Loucy (cell line): ENCODE data around the gene MYH7.
"Not testable (repeated sequence)": the region's sequence is repeated elsewhere in the genome, so short reads cannot be mapped to it uniquely, and the experiment has no call there.

Experiments used
- H2AFZ ChIP-seq: fragments of 200-600 bp; sonication (generic); 2 replicates; pipeline ENCODE4 v1.6.0; 2016; ENCODE audit warnings: antibody characterized with exemption, mild to moderate bottlenecking, low read length, moderate library complexity
- H3F3A ChIP-seq: fragments of 200-600 bp; 2 replicates; pipeline ENCODE4 v1.6.0; 2016; ENCODE audit warnings: antibody characterized with exemption, low read depth, mild to moderate bottlenecking
- H3K27me3 ChIP-seq: fragments of 200-600 bp; sonication (generic); 2 replicates; pipeline ENCODE4 v1.6.1; 2014; ENCODE audit warnings: low read length, mild to moderate bottlenecking; ENCODE audit not compliant: insufficient read depth, poor library complexity, severe bottlenecking
- H3K36me3 ChIP-seq: fragments of 200-600 bp; sonication (generic); 2 replicates; pipeline ENCODE4 v1.6.1; 2016; ENCODE audit warnings: low read length; ENCODE audit not compliant: insufficient read depth
- H3K4me1 ChIP-seq: fragments of 200-600 bp; sonication (generic); 2 replicates; pipeline ENCODE4 v1.5.1; 2014; ENCODE audit warnings: low read length, mild to moderate bottlenecking; ENCODE audit not compliant: insufficient read depth, poor library complexity, severe bottlenecking
- H3K4me2 ChIP-seq: fragments of 200-600 bp; sonication (generic); 2 replicates; pipeline ENCODE4 v1.6.0; 2014; ENCODE audit warnings: antibody characterized with exemption, low read length, low read depth, mild to moderate bottlenecking; ENCODE audit not compliant: poor library complexity, severe bottlenecking
- H3K4me3 ChIP-seq: fragments of 200-600 bp; sonication (generic); 2 replicates; pipeline ENCODE4 v1.5.1; 2014; ENCODE audit warnings: low read length, mild to moderate bottlenecking, mixed read lengths; ENCODE audit not compliant: poor library complexity, severe bottlenecking
- H3K79me2 ChIP-seq: fragments of 200-600 bp; sonication (generic); 2 replicates; pipeline ENCODE4 v1.6.1; 2014; ENCODE audit warnings: low read length; ENCODE audit not compliant: insufficient read depth
- H3K9ac ChIP-seq: fragments of 200-600 bp; sonication (generic); 2 replicates; pipeline ENCODE4 v1.6.0; 2014; ENCODE audit warnings: mild to moderate bottlenecking, low read depth, low read length, moderate library complexity; ENCODE audit not compliant: poor library complexity, severe bottlenecking
- H3K9me2 ChIP-seq: fragments of 200-600 bp; sonication (generic); replicated peaks from 2 replicates; pipeline ENCODE4 v1.6.1; 2016; ENCODE audit warnings: low read depth, low read length, mixed read lengths
- H3K9me3 ChIP-seq: fragments of 200-600 bp; sonication (generic); 2 replicates; pipeline ENCODE4 v1.6.1; 2014; ENCODE audit warnings: mild to moderate bottlenecking, antibody characterized with exemption, low read length, low read depth; ENCODE audit not compliant: insufficient read depth
- H4K20me1 ChIP-seq: fragments of 200-600 bp; sonication (generic); 2 replicates; pipeline ENCODE4 v1.6.0; 2014; ENCODE audit warnings: antibody characterized with exemption, low read length, mild to moderate bottlenecking; ENCODE audit not compliant: insufficient read depth, poor library complexity, severe bottlenecking
- EZH2phosphoT487 ChIP-seq: fragments of 200-600 bp; IDR thresholded peaks from 2 replicates; pipeline ENCODE4 v1.6.1; 2018; ENCODE audit warnings: antibody characterized with exemption, mild to moderate bottlenecking, moderate library complexity, borderline replicate concordance
- TF ChIP-seq, protein P1 (sequence below): fragments of 200-600 bp; sonication (generic); conservative IDR thresholded peaks from 2 replicates; pipeline ENCODE4 v1.5.1; 2014; ENCODE audit warnings: mild to moderate bottlenecking, antibody characterized with exemption, low read length

Gene MYH7

DNA sequence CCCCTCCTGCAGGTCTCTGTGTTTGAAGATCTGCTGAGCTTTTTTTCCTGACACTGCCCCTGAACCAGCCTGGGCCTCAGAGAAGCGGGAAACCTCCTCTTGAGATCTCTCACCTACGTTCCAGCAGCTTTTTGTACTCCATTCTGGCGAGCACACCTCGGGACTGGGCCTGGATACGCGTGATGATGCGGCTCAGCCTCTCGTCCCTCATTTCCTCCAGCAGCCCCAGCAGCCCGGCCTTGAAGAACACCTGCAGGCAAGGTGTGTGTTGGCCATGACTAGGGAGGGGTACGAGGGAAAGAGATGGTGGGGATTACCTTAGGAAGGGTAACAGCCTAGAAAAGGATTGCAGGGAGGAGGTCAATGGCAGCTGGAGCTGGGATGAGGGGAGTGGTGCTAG lies 10.3 kb downstream of the MYH7 start:
- Histone ChIP-seq H3K36me3 (no peaks in the 10 kb centered on the region), H3K4me1 (no peaks in the 10 kb centered on the region), H3K4me2 (no peak overlapping the region), H3K4me3 (no peak overlapping the region), H3K9ac (no peak overlapping the region), H3F3A (no peaks in the 10 kb centered on the region), H2AFZ (no peak overlapping the region), H3K27me3 (no peaks in the 10 kb centered on the region), H3K9me2 (no peaks in the 10 kb centered on the region), H3K79me2 (no peaks in the 10 kb centered on the region), H3K9me3 (no peaks in the 10 kb centered on the region), H4K20me1 (no peaks in the 10 kb centered on the region)
- TF ChIP-seq, protein P1, sequence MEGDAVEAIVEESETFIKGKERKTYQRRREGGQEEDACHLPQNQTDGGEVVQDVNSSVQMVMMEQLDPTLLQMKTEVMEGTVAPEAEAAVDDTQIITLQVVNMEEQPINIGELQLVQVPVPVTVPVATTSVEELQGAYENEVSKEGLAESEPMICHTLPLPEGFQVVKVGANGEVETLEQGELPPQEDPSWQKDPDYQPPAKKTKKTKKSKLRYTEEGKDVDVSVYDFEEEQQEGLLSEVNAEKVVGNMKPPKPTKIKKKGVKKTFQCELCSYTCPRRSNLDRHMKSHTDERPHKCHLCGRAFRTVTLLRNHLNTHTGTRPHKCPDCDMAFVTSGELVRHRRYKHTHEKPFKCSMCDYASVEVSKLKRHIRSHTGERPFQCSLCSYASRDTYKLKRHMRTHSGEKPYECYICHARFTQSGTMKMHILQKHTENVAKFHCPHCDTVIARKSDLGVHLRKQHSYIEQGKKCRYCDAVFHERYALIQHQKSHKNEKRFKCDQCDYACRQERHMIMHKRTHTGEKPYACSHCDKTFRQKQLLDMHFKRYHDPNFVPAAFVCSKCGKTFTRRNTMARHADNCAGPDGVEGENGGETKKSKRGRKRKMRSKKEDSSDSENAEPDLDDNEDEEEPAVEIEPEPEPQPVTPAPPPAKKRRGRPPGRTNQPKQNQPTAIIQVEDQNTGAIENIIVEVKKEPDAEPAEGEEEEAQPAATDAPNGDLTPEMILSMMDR = no peak
- no peak for TF ChIP-seq EZH2phosphoT487

- Histone ChIP-seq H3K9me3 (no peaks in the 10 kb centered on the region), H3K9me2 (no peaks in the 10 kb centered on the region), H3K4me3 (no peak overlapping the region), H3K36me3 (no peaks in the 10 kb centered on the region), H3K79me2 (no peaks in the 10 kb centered on the region), H3K4me1 (no peaks in the 10 kb centered on the region), H3K27me3 (no peaks in the 10 kb centered on the region), H2AFZ (no peak overlapping the region), H3K9ac (no peak overlapping the region), H3K4me2 (no peak overlapping the region), H3F3A (no peaks in the 10 kb centered on the region), H4K20me1 (no peaks in the 10 kb centered on the region)
- TF ChIP-seq, protein P1 = no peak
- no peak for TF ChIP-seq EZH2phosphoT487
Observed at GRCh38 chr14:23423657-23424056, 11.8 kb downstream of the MYH7 start.

GRCh38 chr14:23421594-23421993 lies 13.9 kb downstream of the MYH7 start:
- no peak overlapping the region for H2AFZ ChIP-seq
- no peak overlapping the region for H3K4me3 ChIP-seq
- no peaks in the 10 kb centered on the region for H3K27me3 ChIP-seq
- no peaks in the 10 kb centered on the region for H3F3A ChIP-seq
- no peaks in the 10 kb centered on the region for H3K4me1 ChIP-seq
- no peaks in the 10 kb centered on the region for H3K9me3 ChIP-seq
- H3K9ac ChIP-seq = no peak overlapping the region
- H3K79me2 ChIP-seq = no peaks in the 10 kb centered on the region
- no peaks in the 10 kb centered on the region for H3K9me2 ChIP-seq
- no peak overlapping the region for H3K4me2 ChIP-seq
- no peaks in the 10 kb centered on the region for H4K20me1 ChIP-seq
- TF ChIP-seq EZH2phosphoT487 = no peak
- TF ChIP-seq, protein P1 = no peak
- H3K36me3 ChIP-seq = no peaks in the 10 kb centered on the region

DNA sequence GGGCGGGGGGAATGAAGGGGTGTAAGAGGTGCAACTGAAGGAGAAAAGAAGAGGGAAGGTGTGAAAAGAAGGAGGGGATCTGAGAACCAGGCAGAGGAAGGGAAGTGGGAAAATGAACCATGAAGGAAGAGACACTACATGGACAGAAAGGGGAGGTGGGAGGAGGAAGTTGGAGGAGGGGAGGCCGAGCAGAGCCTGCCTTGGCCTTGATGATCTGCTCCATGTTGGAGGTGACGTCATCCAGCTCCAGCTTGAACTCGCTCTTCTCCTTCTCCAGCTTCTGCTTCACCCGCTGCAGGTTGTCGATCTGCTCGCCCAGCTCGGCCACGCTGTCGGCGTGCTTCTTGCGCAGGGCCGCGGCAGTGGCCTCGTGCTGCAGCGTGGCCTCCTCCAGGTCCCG lies 15.8 kb downstream of the MYH7 start:
- H3K4me2 ChIP-seq, H3K4me1 ChIP-seq, H3K27me3 ChIP-seq, H3F3A ChIP-seq, H3K9ac ChIP-seq, H3K9me2 ChIP-seq, H3K79me2 ChIP-seq, H2AFZ ChIP-seq, H3K4me3 ChIP-seq, H4K20me1 ChIP-seq, H3K9me3 ChIP-seq, H3K36me3 ChIP-seq: not testable (repeated sequence)
